ENCODE data around the gene CD93. TPM values are rescaled to one million over a fixed set of nuclear protein-coding genes. Genes with fewer than 3 reads are reported as not detected.

CD93 gene
- polyA plus RNA-seq, 1 donor = 49.7 TPM

GRCh38 chr20:23083553-23084220 lies 2.4 kb downstream of the CD93 start:
- no peak for DNase-seq (ENCODE audit: low read depth)

DNA sequence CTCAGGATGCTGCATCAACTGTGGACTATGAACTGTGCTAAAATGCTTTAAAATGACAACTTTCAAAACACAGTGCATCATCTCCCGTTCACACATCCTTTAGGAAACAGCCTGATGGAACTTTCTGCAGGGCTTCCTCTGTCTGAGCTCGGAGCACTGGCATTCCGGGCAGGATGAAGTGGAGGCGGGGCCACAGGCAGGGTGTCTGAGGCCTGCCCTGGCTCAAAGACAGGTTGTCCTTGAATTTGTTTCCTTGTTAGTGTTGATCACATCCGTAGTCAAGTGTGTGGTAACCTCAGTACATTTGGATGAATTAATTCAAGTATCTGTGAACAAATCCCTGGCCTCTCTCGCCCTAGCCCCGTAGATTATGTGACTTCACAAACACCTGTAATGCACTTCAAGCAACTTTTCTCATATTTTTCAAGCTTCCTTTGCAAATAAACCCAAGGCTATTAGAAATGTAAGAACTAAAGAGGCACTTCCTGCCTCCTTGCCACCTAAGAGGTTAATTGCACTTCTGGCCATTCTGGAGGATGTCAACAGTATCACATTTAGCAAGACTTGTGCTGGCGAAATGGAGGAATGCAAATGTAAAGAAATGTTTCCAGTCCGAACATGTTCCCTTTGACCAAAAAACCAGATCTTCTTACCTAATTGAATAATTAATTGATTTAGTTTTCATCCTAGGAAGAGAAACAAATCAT lies 3.1 kb downstream of the CD93 start:
- DNase-seq (ENCODE audit: low read depth) = no peak

DNA sequence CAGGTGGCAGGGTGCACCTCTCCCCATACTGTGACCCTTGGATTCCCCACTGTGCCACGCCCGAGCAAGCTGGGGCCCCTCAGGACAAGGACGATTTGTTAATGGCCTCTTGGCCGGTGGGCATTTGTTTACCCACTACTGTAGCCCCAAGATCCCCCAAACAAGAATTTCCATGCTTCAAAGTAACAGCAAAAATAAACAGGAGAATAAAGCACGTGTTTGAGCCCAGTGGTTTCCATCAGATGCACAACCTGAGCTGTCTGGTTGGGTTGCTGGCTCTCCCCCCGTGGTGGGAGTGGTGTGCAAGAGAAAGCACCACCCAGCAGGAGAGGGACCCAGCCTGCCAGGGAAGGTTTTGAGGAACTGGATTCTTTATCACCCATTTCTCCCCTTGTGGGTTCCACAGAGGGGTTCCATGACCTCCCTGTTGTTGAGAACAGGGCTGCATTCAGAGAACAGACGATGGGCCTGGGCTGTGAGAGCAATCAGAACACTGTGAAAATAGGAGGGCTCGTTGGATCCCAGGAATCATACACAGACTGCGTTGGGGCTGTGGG lies 4.8 kb downstream of the CD93 start:
- DNase-seq (ENCODE audit: low read depth) = no peak

DNA sequence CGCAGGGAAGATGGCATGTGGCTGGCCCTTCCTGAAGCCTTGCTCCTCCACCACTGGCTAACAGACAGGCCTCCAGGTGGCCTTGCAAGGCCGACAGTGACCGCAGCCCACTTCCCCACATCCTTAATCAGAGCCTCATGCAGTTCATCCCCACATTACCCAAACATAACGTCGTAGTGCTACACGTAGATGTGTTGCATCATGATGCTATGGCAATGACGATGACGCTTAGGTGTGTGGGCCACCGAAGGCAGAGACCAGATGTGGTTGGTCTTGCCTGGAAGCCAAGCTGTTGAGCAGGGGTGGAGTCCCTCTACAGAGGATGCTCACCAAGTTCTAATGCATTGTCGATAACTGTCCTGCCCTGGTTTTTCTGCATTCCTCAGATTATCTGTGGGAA lies 5.6 kb downstream of the CD93 start:
- DNase-seq (ENCODE audit: low read depth) = no peak

GRCh38 chr20:23079926-23080325 lies 6.2 kb downstream of the CD93 start:
- no peak for DNase-seq (ENCODE audit: low read depth)

GRCh38 chr20:23079016-23079351 lies 7.1 kb downstream of the CD93 start:
- DNase-seq (ENCODE audit: low read depth) = no peak

DNA sequence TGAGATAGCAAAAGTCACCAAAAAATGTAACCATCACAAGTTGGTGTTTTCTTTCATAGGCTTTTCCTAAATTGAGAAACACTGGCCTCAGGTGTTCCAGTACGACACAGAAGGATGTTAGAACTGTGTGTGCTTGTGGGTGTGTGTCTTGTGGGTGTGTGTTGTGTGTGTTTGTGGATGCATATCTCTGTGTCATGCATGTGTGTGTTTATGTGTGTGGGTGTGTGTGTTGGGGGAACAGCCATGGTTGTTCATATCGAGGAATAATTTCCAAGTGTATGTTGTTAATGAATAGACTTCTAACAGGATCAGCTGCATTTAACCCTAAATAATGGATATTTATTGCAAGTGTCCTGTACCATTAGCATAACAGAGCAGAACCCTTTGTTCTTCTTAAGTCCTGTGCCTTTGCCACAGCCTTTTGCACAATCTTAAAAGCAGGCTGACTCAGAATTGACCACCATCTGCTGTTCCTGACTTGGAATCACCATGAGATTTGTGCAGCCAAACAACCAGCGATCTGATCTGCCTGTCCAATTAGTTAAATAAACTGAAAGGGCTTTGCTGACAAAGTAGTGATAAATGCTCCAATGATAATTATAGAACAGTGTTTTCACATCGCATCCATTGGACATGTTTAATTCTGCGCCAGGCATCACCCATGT lies 7.6 kb downstream of the CD93 start:
- no peak for DNase-seq (ENCODE audit: low read depth)

DNA sequence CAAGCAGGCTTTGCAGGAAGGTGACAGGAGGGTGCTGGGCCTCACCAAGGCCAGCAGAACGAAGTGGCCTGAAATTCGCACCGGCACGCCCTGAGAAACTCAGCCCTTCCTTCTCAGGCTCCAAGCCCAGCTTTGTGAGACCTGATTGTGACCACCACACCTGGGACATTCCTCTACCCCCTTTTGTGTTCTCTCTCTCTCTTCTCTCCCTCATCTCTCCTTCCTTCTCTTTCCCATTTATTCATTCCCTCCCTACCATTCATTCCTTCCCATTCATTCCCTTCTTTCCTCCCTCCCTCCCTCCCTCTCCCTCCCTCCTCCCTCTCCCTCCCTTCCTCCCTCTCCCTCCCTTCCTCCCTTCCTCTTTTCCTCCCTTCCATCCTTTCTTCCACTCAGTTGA lies 8.8 kb downstream of the CD93 start:
- DNase-seq (ENCODE audit: low read depth) = no peak

- no peak for DNase-seq (ENCODE audit: low read depth)
Observed at GRCh38 chr20:23074052-23074451, 12.1 kb downstream of the CD93 start.

- DNase-seq (ENCODE audit: low read depth) = no peak
Observed at GRCh38 chr20:23072892-23073586, 13.1 kb downstream of the CD93 start.

- DNase-seq (ENCODE audit: low read depth) = no peak
Observed at GRCh38 chr20:23071996-23072395, 14.1 kb downstream of the CD93 start.

GRCh38 chr20:23071398-23071797 lies 14.7 kb downstream of the CD93 start:
- no peak for DNase-seq (ENCODE audit: low read depth)

- no peak for DNase-seq (ENCODE audit: low read depth)
Observed at GRCh38 chr20:23069108-23069507, 17.0 kb downstream of the CD93 start.

- no peak for DNase-seq (ENCODE audit: low read depth)
Observed at GRCh38 chr20:23068283-23068682, 17.8 kb downstream of the CD93 start.

- no peak for DNase-seq (ENCODE audit: low read depth)
Observed at GRCh38 chr20:23066772-23067171, 19.4 kb downstream of the CD93 start.

DNA sequence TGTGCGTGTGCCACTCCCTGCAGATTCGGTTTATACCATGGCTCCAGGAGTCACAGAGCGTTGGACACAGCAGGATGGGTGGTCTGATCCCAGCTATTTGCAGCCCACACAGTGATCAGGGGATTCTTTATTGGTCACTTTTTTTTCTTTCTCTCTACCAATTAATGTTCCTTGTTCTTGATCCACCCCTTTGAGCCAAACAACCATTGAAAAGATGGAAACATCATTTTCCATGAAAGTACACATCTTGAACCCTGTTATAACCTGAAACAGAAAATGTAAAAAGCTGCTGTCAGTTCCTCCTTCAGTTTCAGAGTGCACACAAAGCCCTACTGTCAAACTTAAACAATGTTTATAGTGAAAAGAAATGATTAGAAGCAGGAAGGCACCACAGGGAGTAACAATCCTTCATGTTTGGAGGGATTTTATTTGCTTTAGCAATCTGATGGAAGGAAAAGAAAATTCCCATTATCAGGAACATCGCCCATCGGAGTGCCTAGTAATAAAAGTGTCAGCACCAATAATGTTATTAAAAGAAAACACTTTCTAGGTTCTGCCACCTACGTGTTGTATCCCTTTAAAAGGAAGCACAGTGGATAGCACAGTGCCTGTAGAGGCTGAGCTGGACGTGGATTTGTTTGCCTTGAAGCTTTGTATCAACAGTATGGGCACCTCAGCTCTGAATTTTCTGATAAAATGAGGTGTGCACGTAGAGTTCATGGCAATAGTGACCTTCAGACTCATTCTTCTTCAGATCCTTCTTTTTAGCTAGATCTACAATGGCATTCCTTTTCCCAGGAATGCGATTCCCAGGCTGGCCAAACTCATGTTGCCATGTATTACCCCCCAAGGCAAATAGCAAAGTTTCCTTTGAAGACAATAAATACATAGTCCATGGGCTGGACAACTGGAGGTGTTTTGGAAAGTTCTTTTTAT lies 20.6 kb downstream of the CD93 start:
- no peak for DNase-seq (ENCODE audit: low read depth)

DNA sequence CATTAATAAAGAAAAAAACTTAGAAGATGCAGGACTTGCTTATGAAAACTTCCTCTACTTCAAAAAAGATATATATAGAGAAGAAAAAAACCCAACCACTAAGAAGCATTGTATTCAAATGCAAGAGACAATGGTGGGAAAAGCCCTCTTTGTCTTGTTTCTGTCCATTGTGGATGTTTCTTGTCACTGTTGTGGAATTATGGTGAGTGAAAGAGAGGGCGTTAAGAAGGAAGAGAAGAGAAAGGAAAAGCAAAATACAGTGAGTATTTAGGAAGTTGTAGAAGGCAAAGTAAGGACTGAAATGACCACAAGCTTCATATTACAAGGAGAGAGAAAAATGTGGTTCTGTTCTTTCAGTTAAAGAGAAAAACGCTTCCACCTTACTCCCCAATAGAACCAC lies 22.5 kb downstream of the CD93 start:
- no peak for DNase-seq (ENCODE audit: low read depth)

GRCh38 chr20:23063168-23063567 lies 23.0 kb downstream of the CD93 start:
- no peak for DNase-seq (ENCODE audit: low read depth)

- DNase-seq (ENCODE audit: low read depth) = no peak
Observed at GRCh38 chr20:23062632-23063031, 23.5 kb downstream of the CD93 start.

DNA sequence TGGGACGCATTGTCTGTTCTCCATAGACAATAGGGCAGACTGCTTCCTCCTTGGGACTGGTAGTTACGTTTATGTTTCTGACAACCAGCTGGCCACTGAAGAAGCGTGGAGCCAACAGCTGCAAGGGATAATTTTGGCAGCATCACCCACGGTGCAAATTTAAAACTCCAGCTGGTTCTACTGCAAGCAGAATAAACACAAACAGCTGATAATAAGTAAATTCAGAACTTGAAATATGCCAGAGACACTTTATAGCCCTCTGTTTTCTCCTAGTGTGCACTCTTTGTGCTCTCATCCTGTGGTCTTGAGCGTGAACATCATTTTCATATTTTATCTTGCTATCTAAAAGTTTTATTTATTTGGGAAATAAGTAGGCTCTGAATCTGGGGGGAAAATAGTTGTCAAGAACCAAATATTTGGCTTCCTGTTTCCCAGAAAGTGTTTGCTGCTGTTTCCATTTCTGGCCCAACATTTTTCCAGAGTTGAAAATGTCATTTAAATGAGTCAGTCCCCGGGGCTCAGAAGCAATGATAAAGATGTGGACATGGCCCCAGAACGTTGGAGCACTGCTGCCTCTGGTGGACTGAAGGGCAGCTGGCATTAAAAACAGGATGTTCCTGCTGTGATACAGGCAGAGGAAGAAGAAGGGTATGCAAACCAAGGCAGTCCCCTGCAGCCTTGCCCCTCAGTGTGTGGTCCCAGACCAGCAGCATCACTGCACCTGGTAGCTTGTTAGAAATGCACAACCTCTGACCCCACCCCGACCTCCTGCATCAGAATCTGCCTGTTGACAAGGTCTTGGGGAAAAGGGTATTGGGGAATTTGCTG lies 24.2 kb downstream of the CD93 start:
- peak; percentile 61 for DNase-seq (ENCODE audit: low read depth)

Measured in forelimb muscle (tissue), 1 donor.